GM19463 (cell line): ENCODE measurements around the gene RSPH10B2.
A peak's percentile ranks its signal among the peaks of the same experiment; 100 is the strongest.
"Not testable (repeated sequence)": the region's sequence is repeated elsewhere in the genome, so short reads cannot be mapped to it uniquely, and the experiment has no call there.

ENCODE experiments used
- ATAC-seq: cut with Tn5 transposase; IDR thresholded peaks from one replicate; pipeline ENCODE4 v1.9.1; 2021; ENCODE audit warnings: mild to moderate bottlenecking, moderate library complexity; ENCODE audit not compliant: unreplicated experiment

RSPH10B2 gene

DNA sequence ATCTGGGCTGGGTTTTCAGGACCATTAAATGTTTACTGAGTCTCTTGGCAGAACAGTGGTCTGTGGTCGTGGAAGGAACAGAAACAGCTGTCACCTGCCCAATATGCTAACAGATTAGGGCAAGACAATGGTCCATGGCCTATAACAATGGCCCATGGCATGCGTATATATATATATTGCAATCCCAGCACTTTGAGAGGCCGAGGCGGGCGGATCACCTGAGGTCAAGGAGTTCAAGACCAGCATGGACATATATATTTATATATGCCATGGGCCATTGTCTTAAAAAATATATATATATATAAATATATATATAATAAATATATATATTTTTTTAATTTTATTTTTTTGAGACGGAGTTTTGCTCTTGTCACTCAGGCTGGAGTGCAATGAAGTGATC is 27.7 kb downstream of the RSPH10B2 start:
- not testable (repeated sequence) for ATAC-seq

DNA sequence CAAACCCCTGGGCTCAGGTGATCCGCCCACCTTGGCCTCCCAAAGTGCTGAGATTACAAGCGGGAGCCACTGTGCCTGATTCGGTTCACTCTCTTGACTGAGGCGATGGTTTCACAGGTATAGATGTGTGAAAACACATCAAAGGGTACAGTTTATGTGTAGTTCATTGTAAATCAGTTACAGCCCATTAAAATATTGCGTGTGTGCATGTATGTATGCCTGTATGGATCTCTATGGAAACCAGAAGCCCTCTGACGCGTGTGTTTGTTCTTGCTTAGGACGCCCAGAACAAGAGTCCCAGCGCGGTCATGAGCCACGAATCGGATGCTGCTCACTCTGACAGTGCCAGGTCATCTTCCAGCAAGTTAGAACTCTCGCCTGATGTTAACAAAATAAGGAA is 35.5 kb downstream of the RSPH10B2 start:
- not testable (repeated sequence) for ATAC-seq

DNA sequence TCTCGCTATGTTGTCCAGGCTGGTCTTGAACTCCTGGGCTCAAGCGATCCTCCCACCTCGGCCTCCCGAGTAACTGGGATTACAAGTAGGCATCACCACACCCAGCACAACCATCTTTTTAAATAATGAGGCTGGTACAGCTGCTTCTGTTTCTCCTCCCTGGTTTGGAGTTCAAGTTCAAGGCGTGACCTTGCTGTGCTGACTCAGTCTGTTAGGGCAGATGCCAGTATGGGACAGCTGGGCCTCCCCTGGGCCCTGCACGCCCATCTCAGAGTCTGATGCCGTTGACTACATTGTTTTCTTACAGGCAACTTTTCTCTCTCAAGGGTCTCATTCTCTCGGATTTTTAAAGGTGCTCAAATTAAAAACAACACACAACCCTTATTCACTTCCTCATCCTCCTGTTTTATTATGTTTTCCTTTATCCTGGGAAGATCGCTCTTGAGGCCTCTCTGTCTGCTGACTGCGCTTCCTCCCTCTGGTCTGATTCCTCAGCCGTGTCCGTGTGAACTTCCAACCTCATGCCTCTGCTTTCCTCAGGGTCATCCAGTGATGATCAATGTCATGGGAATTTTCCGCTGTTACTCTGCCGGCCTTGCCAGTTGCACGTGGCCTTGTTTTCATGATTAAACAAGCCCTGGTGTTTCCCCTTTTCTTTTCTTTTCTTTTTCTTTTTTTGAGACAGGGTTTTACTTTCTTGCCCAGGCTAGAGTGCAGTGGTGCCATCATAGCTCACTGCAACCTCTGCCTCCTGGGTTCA is 38.4 kb downstream of the RSPH10B2 start:
- not testable (repeated sequence) for ATAC-seq

DNA sequence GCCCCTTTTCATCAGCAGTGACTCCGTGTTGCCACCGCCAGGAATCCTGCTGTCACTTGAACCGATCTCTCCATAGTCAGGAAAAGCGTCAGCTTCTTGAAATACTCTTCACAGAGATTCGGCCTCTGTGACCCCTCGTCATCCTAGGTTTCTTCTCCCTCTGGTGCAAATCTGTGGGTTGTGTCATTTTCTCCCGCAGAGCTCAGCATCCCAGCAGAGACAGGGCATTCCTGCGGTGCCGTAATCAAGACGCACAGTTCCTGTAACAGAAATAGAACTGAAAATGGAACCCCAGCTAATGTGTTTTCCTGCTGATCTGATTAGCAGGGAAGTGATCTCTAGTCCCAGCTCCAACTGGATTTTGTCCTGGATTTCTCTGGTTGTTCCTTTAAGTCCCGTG is 40.4 kb downstream of the RSPH10B2 start:
- not testable (repeated sequence) for ATAC-seq

DNA sequence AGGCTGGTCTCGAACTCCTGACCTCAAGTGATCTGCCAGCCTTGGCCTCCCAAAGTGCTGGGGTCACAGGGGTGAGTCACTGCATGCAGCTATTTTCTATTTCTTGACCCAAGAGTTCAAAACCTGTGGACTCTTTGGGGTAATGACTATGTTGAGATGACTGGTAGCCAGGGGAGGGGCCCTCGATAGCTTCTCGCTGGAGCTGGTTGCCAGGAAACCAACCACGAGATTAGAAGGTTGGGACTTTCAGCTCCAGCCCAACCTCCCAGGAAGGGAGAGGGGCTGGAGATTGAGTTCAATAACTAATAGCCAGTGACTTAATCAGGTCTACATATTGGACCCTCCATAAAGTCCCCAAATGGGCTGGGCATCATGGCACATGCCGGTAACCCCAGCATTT is 43.3 kb downstream of the RSPH10B2 start:
- not testable (repeated sequence) for ATAC-seq

DNA sequence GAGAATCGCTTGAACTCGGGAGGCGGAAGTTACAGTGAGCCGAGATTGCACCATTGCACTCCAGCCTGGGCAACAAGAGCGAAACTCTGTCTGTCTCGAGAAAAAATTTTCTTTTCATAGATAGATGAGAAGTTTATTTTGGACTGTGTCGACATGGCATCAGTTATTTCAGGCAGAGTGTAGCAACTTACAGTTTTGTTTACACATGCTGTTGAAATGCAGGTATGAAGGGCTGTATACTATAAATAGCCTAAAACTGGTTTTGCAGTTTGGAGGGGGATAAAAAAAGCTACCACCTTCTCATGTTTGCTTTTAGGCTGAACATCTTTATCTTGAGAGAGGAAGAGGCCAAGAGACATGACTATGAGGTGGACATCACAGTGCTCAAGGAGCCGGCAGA is 44.1 kb downstream of the RSPH10B2 start:
- ATAC-seq: not testable (repeated sequence)

DNA sequence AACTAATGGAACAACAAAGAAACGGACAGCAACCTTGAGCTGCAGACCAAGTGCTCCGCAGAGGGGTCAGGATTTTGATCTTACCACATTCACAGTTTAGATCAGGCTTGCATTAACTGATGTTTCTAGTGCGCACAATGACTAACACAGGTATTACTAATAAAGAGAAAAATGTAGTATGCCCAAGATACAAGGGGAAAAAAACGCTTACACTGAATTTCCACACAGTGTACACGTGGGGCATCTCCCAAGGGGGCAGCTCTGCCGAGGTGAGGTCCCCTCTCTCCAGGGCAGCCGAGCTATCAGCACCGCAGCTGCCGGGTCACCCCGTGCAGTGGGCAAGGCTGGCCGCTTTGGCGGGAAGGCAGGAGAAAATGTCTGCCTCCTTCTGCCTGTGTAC is 46.0 kb downstream of the RSPH10B2 start:
- ATAC-seq: not testable (repeated sequence)

DNA sequence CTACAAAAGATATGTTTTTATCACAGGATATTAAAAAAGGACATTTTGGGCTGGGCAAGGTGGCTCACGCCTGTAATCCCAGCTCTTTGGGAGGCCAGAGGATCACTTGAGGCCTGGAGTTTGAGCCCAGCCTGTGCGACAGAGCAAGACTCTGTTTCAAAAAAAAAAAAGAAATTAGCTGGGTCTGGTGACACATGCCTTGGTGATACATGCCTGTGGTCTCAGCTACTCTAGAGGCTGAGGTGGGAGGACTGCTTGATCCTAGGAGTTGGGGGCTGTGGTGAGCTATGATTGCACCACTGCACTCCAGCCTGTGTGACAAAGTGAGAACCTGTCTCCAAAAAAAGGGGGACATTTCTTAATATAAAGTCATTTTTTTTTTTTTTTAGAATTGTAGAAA is 46.4 kb downstream of the RSPH10B2 start:
- not testable (repeated sequence) for ATAC-seq

DNA sequence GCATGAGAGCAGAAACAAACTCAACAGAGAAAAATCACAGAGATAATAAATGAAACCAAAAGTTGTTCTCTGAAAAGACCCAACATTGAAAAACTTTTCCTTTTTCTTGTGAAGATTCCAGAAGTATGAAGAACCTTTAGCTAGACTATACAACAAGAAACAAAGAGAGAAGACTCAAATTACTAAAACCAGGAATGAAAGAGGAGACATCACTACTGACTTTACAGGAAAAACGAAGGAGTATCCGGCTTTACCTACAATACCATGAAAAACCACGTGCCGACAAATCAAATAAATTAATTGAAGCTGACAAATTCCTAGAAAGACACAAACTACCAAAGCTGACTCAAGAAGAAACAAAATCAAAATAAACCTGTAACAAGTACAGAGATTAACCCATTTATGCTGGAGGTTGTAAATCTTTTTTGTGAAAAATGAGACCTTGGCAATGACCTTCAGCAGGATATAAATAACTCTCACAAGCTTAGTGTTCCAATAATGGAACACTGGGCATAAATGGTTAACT is 53.6 kb downstream of the RSPH10B2 start:
- ATAC-seq: not testable (repeated sequence)

DNA sequence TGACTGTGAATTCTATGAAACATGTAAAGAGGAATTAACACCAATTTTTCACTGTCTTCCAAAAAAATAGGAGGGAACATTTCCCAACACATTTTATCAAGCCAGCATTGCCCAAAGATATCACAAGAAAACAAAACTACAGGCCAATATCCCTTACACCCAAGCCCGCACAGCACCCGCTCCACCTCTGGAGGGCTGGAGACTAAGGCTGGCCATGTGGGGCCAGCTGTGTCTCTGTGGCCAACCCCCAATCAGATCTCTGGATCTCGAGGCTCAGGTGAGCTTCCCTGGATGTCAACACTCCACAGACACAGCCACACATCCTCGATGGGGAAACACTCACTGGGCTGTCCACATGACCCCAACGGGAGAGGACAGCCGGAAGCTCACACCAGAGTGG is 54.1 kb downstream of the RSPH10B2 start:
- ATAC-seq: not testable (repeated sequence)

DNA sequence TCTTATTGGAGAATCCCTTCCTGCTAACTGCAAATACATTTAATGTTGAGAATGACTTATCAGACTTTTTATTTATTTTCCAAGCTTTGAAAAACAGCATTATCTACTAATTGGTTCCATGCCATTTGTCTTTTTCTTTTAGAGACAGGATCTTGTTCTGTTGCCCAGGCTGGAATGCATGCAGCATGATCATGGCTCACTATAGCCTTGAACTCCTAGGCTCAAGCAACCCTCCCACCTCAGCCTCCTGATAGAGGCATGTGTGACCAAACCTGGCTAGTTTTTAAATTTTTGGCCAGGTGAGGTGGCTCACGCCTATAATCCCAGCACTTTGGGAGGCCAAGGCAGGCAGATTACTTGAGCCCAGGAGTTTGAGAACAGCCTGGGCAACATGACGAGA is 59.1 kb downstream of the RSPH10B2 start:
- not testable (repeated sequence) for ATAC-seq

DNA sequence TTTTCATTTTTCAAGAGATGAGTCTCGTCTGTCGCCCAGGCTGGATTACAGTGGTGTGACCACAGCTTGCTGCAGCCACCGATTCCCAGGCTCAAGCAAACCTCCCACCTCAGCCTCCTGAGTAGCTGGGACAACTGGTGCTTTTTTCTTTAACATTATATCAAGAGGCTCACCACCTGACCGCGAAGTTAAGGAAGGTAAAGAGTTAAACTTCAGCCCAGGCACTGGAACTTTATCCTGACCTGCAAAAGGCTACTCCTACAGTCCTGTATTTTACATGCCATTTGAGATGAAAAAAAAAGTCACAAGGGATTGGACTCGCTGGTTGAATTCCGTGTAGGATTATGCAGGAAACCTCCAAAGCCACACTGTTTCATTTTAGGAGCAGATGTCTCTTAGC is 61.6 kb downstream of the RSPH10B2 start:
- not testable (repeated sequence) for ATAC-seq

DNA sequence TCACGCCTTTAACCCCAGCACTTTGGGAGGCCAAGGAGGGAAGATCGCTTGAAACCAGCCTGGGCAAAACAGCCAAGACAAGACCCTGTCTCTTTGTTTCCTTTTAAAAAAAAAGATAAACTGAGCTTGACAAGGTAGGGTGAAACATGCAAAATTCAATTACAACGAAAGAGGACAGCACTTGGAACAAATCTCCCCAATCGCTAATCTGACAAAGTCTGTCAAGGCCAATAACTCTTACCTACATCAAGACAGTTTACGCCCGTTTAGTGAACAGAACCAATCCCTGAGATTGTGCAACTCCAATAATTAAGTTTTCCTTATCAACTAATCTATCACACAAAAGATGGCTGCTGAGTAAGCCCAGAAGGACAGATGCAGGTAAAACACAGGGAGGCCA is 67.7 kb downstream of the RSPH10B2 start:
- ATAC-seq: not testable (repeated sequence)

DNA sequence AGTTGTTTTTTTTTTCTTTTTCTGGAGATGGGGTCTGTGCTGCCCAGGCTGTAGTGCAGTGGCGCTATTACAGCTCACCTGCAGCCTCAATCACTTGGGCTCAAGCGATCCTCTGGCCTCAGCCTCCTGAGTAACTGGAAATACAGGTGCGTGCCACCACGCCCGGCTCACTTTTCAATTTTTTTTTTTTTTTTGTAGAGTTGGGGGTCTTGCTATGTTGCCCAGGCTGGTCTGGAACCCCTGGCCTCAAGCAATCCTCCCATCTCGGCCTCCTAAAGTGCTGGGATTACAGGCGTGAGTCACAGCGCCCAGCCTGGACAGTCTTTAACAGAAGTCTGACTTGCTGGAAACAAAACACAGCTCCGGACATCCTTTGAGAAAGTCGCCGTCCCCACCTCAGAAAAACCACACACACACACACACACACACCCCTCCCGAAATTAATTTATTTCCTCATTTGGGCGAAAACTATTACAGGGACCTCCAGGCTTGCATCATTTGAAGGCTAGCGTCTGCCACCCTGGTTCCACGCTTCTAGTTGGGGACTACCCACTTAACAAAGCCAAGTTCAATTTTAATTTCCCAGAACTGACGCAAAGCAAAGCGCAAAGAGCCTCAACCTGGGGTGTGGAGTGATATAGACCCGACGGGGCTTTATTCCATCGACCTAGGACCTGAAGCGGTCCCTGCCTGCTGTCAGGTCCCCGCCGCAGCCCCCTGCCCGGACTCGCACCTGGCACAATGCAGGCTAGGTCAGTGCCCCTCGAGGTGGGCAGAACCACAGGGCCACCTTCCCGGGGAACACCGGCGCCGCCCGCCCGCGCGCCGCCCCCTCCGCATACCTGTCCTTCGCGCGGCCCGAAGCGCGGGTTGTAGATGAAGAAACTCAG is 71.6 kb downstream of the RSPH10B2 start:
- ATAC-seq: peak; percentile 42

DNA sequence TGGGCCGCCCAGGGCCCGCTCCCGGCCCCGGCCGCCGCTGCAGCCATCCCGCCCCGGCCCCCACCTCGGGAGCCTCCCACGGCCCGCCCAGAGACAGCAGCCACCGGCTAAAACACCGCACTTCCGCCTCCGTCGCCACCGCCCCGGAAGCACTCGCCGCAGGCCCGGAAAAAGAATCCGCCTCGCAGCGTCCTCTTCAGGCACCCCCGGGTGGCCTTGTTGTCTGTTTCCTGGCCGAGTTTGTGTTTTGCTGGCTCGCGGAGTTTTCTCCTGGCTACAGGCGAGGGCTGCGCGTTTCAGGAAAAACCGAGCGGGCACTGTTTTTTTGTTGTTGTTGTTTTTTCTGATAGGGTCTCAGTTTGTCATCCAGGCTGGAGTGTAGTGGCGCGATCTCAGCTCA is 72.2 kb downstream of the RSPH10B2 start, which contains the start of gene CCZ1B:
TSS of gene CCZ1B (minus strand) at position 125 of the 400 bp plus-strand sequence. CDS start at position 47, 78 bp downstream.
- peak; percentile 99 for ATAC-seq

DNA sequence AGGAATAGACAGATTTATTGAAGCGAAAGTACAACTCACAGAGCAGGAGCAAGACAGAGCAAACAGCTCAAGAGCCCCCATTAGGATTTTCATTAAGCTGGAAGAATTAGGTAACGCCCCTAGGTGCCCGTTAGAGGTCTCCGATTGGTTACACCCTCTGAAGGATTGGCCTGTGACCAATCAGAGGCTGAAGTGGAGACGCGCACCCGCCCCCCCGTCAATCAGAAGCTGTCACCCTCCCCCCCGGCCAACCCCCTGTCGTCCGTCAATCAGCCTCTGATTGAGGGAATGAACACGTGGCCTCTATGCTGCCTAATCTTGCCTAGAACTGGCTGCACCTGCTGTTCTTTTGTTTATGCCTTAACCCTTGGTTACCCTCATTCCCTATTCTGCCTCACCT is 73.3 kb downstream of the RSPH10B2 start:
- ATAC-seq: not testable (repeated sequence)

DNA sequence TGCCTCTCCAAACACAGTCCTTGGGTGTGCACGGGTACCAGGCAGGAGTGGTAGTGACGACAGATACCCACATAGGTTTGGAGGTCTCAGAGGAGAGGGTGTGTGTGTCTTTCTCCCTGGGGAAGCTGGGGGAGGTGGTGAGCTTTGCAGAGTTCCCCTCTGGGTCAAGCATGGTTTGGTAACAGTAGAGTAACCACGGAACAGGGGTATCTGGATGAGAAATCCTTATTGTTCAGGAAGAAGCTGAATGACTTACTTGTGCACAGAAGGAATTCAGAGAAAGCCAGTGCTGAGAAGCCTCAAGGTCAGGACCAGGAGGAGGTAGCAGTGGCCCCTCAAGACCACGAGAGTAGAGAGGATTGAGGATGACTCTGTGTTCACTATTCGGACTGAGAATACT is 75.7 kb downstream of the RSPH10B2 start:
- not testable (repeated sequence) for ATAC-seq

DNA sequence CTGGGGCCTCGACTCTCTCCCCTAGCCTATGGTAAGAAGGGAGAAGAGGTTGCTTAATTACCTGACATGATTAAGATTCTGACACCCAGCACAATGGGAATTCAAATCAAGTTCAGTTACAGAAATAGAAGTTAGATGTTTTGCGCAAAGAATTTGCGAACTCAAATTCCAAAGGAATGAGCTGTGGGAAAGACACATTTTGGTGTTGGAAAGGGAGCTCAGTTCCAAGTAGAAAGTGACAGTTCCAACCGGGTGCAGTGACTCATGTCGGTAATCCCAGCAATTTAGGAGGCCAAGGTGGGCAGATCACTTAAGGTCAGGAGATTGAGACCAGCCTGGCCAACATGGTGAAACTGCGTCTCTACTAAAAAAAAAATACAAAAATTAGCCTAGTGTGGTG is 76.1 kb downstream of the RSPH10B2 start:
- ATAC-seq: not testable (repeated sequence)

DNA sequence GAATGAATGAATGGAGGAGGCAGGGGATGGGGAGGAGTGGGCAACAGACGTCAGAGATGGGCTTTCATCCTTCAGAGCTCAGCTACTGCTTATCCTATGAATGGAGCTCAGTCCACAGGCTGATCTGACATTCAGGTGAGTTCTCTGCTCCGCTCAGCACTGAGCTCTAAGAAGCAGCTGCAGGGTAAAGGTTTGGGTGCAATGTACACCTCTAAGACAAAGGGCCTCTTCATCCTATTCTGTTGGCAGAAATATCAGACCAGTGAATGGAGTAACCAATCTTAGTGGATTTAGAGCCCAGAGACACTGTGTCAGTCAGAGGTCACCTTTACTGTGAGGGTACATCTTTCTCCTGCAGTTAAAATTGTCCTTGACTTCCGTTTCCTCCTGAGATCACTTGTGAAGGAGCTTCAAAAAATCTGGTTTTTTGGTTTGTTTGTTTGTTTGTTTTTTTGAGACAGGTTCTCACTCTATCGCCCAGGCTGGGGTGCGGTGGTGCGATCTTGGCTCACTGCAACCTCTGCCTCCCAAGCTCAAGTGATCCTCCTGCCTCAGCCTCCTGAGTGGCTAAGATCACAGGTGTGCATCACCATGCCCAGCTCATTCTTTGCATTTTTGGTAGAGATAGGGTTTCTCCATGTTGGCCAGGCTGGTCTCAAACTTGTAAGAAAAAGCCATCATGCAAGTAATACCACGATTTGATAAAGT is 77.3 kb downstream of the RSPH10B2 start:
- no peak for ATAC-seq

DNA sequence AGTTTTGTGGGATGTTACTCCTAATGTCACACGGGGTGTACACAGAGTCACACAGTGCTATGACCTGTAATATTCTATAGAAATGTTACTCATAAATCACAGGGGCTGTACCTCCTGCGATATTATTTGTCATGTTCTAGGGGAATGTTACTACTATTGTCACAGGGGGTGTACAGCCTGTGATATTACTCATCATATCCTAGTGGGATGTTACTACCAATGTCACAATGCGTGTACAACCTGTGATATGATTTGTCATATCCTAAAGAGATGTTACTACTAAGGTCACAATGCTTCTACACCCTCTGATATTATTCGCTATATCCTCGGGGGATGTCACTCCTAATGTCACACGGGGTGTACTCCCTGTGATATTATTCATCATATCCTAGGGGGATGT is 79.7 kb downstream of the RSPH10B2 start:
- no peak for ATAC-seq

DNA sequence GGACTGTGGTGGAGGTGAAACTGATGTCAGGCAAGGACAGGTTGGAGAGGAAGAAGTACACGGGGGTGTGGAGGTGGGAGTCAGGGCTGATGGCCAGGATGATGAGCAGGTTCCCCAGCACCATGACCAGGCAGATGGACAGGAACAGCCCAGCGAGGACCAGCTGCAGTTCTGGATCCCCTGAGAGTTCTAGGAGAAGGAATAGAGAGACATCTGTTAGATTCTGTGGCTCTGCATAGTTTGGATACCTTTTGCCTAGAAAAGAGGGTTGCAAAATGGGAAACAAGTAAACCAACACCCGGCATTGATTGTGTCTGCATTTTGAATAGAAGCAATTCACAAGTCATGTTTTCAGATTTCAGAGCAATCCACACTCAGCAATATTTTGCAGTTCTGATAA is 81.6 kb downstream of the RSPH10B2 start:
- ATAC-seq: not testable (repeated sequence)
